ENCODE measurements around the gene RALGPS1. TPM values are rescaled to one million over a fixed set of nuclear protein-coding genes. Genes with fewer than 3 reads are reported as not detected.

The RALGPS1 gene
- total and polyA plus RNA-seq, 4 experiments from 2014 or later: 0.84 to 10.3 (median 5.8) TPM

DNA sequence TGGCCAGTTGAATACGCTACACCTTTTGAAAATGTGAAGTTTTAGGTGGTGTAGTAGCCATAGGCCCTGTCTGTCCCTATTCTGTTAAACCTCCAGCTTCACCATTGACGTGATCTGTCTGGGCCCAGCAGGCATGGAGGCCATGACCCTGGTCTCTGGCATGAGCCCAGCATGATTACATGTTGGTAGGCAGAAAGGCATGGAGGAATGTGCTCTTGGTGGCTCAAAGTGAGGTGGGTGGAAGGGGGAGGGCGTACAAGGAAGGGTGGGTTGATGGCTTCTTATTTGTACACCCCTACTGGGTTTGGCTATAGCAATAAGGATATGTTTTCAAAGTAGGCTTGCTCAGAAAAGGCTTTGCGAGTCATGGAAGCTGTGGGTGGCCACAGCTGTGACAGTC is 23.7 kb downstream of the RALGPS1 start:
- CTCF ChIA-PET (ENCODE audit: partially characterized antibody): interaction anchor here (1.6 to 10.3 kb wide), 2 partner anchors 111 to 259 kb away, joined by 3 to 175 read pairs; no protein-coding TSS in a partner anchor
- Histone ChIP-seq H3K4me1 (ENCODE audit: insufficient read depth, low read length) (peaks cover 4% of the 10 kb centered on the region), H3K4me3 (ENCODE audit: low read length in 2 of 2) (no peak overlapping the region), H3K36me3 (ENCODE audit: insufficient read depth, low read length) (no peaks in the 10 kb centered on the region), H3K27ac (ENCODE audit: low read depth, low read length) (no peak overlapping the region), H3K9me3 (ENCODE audit: control insufficient read depth in 1 of 2, low read length in 2 of 2) (no peaks in the 10 kb centered on the region), H3K27me3 (ENCODE audit: insufficient read depth, low read length) (no peaks in the 10 kb centered on the region)
- Mint-ChIP-seq H3K36me3 (no peaks in the 10 kb centered on the region), H3K27ac (peak overlapping the region in 1 of 7 donors; percentile 93), H3K27me3 (no peaks in the 10 kb centered on the region), H3K4me1 (peaks cover 4 to 11% (median 5%) of the 10 kb centered on the region in 4 donors), H3K9me3 (peaks cover 0 to 2% (median 0%) of the 10 kb centered on the region in 8 donors), H3K4me3 (no peak overlapping the region)
- POLR2A ChIA-PET (ENCODE audit: partially characterized antibody): no interaction called here
- no peak for DNase-seq
- intact Hi-C loops (cut with micrococcal nuclease): no loop called here

DNA sequence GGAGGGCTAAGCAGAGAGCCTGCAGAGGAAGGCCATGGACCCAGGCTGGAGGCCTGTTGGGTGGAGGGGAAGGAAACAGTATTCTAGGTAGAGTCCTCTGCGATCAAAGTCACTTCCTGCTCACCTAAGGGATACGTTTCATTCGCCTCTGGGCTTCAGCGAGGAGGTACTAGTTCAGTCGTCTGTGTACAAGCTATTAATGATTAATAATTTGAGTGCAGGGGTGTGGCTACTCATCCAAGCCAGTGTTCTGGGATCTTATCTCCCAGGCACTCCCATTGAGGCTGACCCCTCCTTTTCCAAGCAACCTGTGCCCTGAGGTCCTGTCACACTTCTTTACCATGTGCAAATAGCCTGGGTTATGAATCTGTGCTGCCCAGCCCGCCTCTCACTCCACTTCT is 25.2 kb downstream of the RALGPS1 start:
- Histone ChIP-seq H3K9me3 (ENCODE audit: control insufficient read depth in 1 of 2, low read length in 2 of 2) (no peaks in the 10 kb centered on the region), H3K4me1 (ENCODE audit: insufficient read depth, low read length) (peaks cover 4% of the 10 kb centered on the region), H3K27me3 (ENCODE audit: insufficient read depth, low read length) (no peaks in the 10 kb centered on the region), H3K27ac (ENCODE audit: low read depth, low read length) (no peak overlapping the region), H3K4me3 (ENCODE audit: low read length in 2 of 2) (no peak overlapping the region), H3K36me3 (ENCODE audit: insufficient read depth, low read length) (no peaks in the 10 kb centered on the region)
- ChIA-PET CTCF (ENCODE audit: partially characterized antibody) (interaction anchor here (0.9 to 10.3 kb wide), 9 partner anchors 21 to 264 kb away, joined by 3 to 175 read pairs (median 3); no protein-coding TSS in a partner anchor), POLR2A (ENCODE audit: partially characterized antibody) (interaction anchor here (0.8 to 1.7 kb wide), 2 partner anchors 23 to 260 kb away, joined by 3 to 9 read pairs; no protein-coding TSS in a partner anchor)
- Mint-ChIP-seq H3K36me3 (peaks cover 0 to 3% of the 10 kb centered on the region in 2 donors), H3K27ac (no peak overlapping the region), H3K4me3 (no peak overlapping the region), H3K9me3 (peaks cover 0 to 2% (median 0%) of the 10 kb centered on the region in 8 donors), H3K27me3 (no peaks in the 10 kb centered on the region), H3K4me1 (peaks cover 4 to 11% (median 5%) of the 10 kb centered on the region in 4 donors)
- no peak for DNase-seq
- intact Hi-C loops (cut with micrococcal nuclease): loop anchor here (1.0 to 2.0 kb wide), 2 partner anchors 47 to 646 kb away; no protein-coding TSS in a partner anchor

DNA sequence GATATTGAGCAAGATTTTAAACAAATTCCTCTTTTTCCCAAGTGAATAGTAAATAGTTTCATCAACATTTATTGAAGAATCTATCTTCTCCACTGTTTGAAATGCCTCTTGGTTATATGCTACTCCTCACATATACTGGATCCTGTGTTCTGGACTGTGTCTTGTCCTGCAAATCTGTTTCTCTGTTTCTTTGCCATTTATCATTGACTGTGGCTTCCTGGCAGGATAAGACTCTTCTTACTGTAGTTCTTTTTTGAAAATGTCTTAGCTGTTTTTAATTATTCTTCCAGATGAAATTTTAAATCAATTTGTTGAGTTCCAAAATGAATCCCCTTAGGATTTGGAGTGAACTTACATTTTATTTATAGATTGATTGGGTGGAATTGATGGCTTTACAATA is 27.8 kb downstream of the RALGPS1 start:
- intact Hi-C loops (cut with micrococcal nuclease): no loop called here
- Histone ChIP-seq H3K27me3 (ENCODE audit: insufficient read depth, low read length) (no peaks in the 10 kb centered on the region), H3K9me3 (ENCODE audit: control insufficient read depth in 1 of 2, low read length in 2 of 2) (no peaks in the 10 kb centered on the region), H3K27ac (ENCODE audit: low read depth, low read length) (no peak overlapping the region), H3K36me3 (ENCODE audit: insufficient read depth, low read length) (no peaks in the 10 kb centered on the region), H3K4me3 (ENCODE audit: low read length in 2 of 2) (no peak overlapping the region), H3K4me1 (ENCODE audit: insufficient read depth, low read length) (peaks cover 4% of the 10 kb centered on the region)
- Mint-ChIP-seq H3K36me3 (peaks cover 0 to 3% of the 10 kb centered on the region in 2 donors), H3K9me3 (no peaks in the 10 kb centered on the region), H3K27ac (peak overlapping the region in 1 of 7 donors; percentile 25), H3K4me3 (no peak overlapping the region), H3K4me1 (peaks cover 4 to 11% (median 5%) of the 10 kb centered on the region in 4 donors), H3K27me3 (no peaks in the 10 kb centered on the region)
- DNase-seq: no peak
- CTCF ChIA-PET (ENCODE audit: partially characterized antibody): interaction anchor here (0.8 to 10.3 kb wide), 10 partner anchors 10 to 561 kb away, joined by 3 to 175 read pairs (median 3); no protein-coding TSS in a partner anchor
- POLR2A ChIA-PET (ENCODE audit: partially characterized antibody): interaction anchor here (1.0 kb wide), 1 partner anchor 253 kb away, joined by 3 read pairs; no protein-coding TSS in a partner anchor

DNA sequence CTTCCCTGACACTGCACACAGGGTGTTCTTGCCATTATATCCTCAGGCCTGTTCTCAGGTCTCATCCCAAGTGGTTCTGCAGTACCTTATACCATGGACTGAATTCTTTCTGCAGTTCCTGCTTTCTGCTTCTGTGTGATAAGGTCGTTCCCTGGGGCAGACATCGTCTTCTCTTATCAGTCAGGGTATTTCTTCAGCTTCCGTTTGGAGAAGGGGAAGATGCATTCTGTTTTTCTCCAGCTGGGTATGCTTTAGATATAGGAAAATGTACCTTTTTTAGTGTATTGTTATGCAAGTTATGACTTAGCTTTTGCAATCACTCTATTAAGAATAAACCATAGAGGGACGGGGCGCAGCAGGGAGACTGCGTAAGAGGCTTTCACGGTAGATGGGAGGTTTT is 31.1 kb downstream of the RALGPS1 start:
- H3K36me3 Mint-ChIP-seq: peaks cover 0 to 3% of the 10 kb centered on the region in 2 donors
- Histone ChIP-seq H3K36me3 (ENCODE audit: insufficient read depth, low read length) (no peaks in the 10 kb centered on the region), H3K27me3 (ENCODE audit: insufficient read depth, low read length) (no peaks in the 10 kb centered on the region), H3K4me3 (ENCODE audit: low read length in 2 of 2) (no peak overlapping the region), H3K27ac (ENCODE audit: low read depth, low read length) (no peak overlapping the region), H3K9me3 (ENCODE audit: control insufficient read depth in 1 of 2, low read length in 2 of 2) (no peaks in the 10 kb centered on the region), H3K4me1 (ENCODE audit: insufficient read depth, low read length) (peaks cover 3% of the 10 kb centered on the region)
- no peak overlapping the region for H3K4me3 Mint-ChIP-seq
- intact Hi-C loops (cut with micrococcal nuclease): no loop called here
- POLR2A ChIA-PET (ENCODE audit: partially characterized antibody): no interaction called here
- DNase-seq: no peak
- H3K27me3 Mint-ChIP-seq: no peaks in the 10 kb centered on the region
- peaks cover 1 to 3% (median 2%) of the 10 kb centered on the region in 4 donors for H3K4me1 Mint-ChIP-seq
- CTCF ChIA-PET (ENCODE audit: partially characterized antibody): interaction anchor here (10.3 kb wide), 1 partner anchor 252 kb away, joined by 175 read pairs; no protein-coding TSS in a partner anchor
- H3K9me3 Mint-ChIP-seq: no peaks in the 10 kb centered on the region
- H3K27ac Mint-ChIP-seq: no peak overlapping the region

DNA sequence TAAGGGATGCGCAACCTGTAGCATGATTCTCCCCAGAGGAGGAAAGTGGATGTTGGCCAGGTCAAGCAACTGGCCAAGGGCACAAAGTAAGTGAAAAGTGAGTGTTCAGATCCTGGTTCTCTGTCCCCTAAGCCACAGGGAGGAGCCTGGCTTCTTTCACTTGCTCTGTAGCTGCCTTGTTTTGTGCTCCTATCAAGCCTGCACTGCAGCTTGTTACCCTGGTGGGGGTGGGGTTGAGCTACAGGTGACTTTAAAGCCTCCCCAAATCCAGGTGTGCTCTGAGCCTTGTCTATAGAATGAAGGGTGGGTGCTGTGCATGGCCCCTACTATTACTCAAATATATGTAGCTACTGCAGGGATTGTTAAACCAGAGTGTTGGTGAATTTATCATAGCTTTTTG is 32.9 kb downstream of the RALGPS1 start:
- Histone ChIP-seq H3K9me3 (ENCODE audit: control insufficient read depth in 1 of 2, low read length in 2 of 2) (no peaks in the 10 kb centered on the region), H3K4me3 (ENCODE audit: low read length in 2 of 2) (no peak overlapping the region), H3K27ac (ENCODE audit: low read depth, low read length) (no peak overlapping the region), H3K27me3 (ENCODE audit: insufficient read depth, low read length) (no peaks in the 10 kb centered on the region), H3K36me3 (ENCODE audit: insufficient read depth, low read length) (no peaks in the 10 kb centered on the region), H3K4me1 (ENCODE audit: insufficient read depth, low read length) (no peaks in the 10 kb centered on the region)
- DNase-seq: no peak
- H3K4me1 Mint-ChIP-seq: no peaks in the 10 kb centered on the region
- no peaks in the 10 kb centered on the region for H3K27me3 Mint-ChIP-seq
- H3K27ac Mint-ChIP-seq: no peak overlapping the region
- no peaks in the 10 kb centered on the region for H3K9me3 Mint-ChIP-seq
- H3K36me3 Mint-ChIP-seq: peaks cover 0 to 3% of the 10 kb centered on the region in 2 donors
- H3K4me3 Mint-ChIP-seq: no peak overlapping the region
- ChIA-PET CTCF (ENCODE audit: partially characterized antibody) (interaction anchor here (1.0 to 1.3 kb wide), 4 partner anchors 18 to 253 kb away, joined by 3 to 8 read pairs (median 3); no protein-coding TSS in a partner anchor), POLR2A (ENCODE audit: partially characterized antibody) (interaction anchor here (1.0 kb wide), 1 partner anchor 251 kb away, joined by 3 read pairs; no protein-coding TSS in a partner anchor)
- intact Hi-C loops (cut with micrococcal nuclease): no loop called here

DNA sequence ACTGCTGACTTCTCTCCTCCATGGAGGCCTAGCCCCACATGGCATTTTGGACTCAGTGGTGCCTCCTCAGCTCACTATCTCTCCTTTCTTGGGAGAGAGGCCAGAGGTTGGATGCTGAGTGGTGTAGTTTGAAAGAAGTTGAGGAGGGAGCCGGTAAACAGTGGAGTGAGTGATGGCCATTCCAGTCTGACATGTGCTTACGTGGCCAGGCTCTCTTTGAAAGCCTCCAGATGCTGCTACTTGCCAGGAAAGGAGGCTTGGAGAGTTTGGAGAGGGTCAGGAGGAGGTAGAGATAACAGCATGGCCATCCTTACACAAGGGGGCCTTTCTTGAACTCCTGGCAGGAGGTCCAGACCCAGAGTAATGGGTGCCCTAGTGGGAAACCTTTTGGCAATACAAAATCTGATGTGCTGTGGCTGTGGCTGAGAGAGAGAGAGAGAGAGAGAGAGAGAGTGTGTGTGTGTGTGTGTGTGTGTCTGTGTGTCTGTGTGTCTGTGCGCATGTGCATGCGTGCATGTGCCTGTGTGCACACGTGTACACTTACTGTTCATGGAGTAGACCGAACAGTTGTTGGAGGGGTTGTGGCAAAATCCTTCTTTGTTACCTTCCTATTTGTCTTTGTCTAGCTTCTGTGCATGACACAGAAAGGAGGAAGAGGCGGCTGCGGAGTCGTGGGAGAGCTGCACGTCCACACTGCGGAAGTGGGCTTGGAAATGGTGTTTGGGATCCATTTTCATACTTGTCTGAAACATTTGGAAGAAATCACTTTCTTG is 37.8 kb downstream of the RALGPS1 start:
- Histone ChIP-seq H3K4me3 (ENCODE audit: low read length in 2 of 2) (no peak overlapping the region), H3K27me3 (ENCODE audit: insufficient read depth, low read length) (no peaks in the 10 kb centered on the region), H3K9me3 (ENCODE audit: control insufficient read depth in 1 of 2, low read length in 2 of 2) (no peaks in the 10 kb centered on the region), H3K36me3 (ENCODE audit: insufficient read depth, low read length) (no peaks in the 10 kb centered on the region), H3K27ac (ENCODE audit: low read depth, low read length) (no peak overlapping the region), H3K4me1 (ENCODE audit: insufficient read depth, low read length) (no peaks in the 10 kb centered on the region)
- CTCF ChIA-PET (ENCODE audit: partially characterized antibody): no interaction called here
- Mint-ChIP-seq H3K9me3 (peaks cover 0 to 2% (median 0%) of the 10 kb centered on the region in 8 donors), H3K27me3 (no peaks in the 10 kb centered on the region), H3K27ac (peak overlapping the region in 1 of 7 donors; percentile 56), H3K4me3 (no peak overlapping the region), H3K36me3 (no peaks in the 10 kb centered on the region), H3K4me1 (peaks cover 0 to 4% (median 0%) of the 10 kb centered on the region in 4 donors)
- POLR2A ChIA-PET (ENCODE audit: partially characterized antibody): no interaction called here
- no peak for DNase-seq
- intact Hi-C loops (cut with micrococcal nuclease): no loop called here

DNA sequence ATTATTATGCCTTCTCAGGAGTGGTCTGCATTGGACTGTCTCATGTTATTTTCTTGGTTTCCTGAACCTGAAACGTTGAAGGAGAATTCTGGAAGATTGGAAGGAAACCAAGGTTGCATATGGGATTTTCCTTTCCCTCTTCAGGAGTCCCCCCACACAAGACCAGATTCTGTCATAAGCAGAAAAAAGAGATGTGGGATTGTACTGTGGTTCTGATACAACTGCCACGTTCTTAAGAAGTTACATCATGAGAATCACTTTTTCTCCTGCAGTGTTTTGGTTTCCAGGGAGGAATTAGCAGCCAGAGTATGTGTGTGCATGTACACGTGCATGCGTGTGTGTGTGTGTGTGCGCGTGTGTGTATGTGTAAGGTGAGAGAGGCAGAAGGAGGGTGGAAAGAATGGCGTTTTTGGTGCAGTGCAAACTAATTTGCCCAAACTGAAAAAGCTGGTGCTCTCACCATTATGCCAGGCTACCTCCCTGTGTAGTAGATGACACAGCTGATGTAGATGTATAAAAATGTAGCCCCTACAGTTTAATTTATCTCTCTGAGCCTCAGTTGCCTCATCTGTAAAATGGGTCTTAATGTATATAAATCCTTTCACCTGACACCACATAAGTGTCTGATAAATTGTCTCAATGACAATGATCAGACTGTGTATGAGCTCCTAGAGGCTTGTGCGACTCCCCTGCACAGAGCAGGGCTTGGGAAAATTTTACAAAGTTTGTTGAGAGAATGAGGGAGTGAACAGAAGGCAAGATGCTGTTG is 38.6 kb downstream of the RALGPS1 start:
- intact Hi-C loops (cut with micrococcal nuclease): no loop called here
- DNase-seq: no peak
- H3K4me1 Mint-ChIP-seq: peaks cover 0 to 4% (median 0%) of the 10 kb centered on the region in 4 donors
- ChIA-PET POLR2A (ENCODE audit: partially characterized antibody) (no interaction called here), CTCF (ENCODE audit: partially characterized antibody) (no interaction called here)
- H3K27ac Mint-ChIP-seq: no peak overlapping the region
- Histone ChIP-seq H3K27me3 (ENCODE audit: insufficient read depth, low read length) (no peaks in the 10 kb centered on the region), H3K36me3 (ENCODE audit: insufficient read depth, low read length) (no peaks in the 10 kb centered on the region), H3K4me1 (ENCODE audit: insufficient read depth, low read length) (no peaks in the 10 kb centered on the region), H3K9me3 (ENCODE audit: control insufficient read depth in 1 of 2, low read length in 2 of 2) (no peaks in the 10 kb centered on the region), H3K4me3 (ENCODE audit: low read length in 2 of 2) (no peak overlapping the region), H3K27ac (ENCODE audit: low read depth, low read length) (no peak overlapping the region)
- no peaks in the 10 kb centered on the region for H3K36me3 Mint-ChIP-seq
- no peaks in the 10 kb centered on the region for H3K27me3 Mint-ChIP-seq
- H3K4me3 Mint-ChIP-seq: no peak overlapping the region
- H3K9me3 Mint-ChIP-seq: peaks cover 0 to 2% (median 0%) of the 10 kb centered on the region in 8 donors
